ENCODE measurements around the gene ADAM20. TPM values are rescaled to one million over a fixed set of nuclear protein-coding genes. Genes with fewer than 3 reads are reported as not detected.

The ADAM20 gene
- total and polyA plus RNA-seq, 4 donors = 0.01 to 2.6 (median 0.17) TPM

- no peak for TF ChIP-seq TAF1 (conservative IDR thresholded peaks at IDR 0.05)
- no peak for TF ChIP-seq SP1 (IDR thresholded peaks at IDR 0.05)
- TF ChIP-seq RAD21 (IDR thresholded peaks at IDR 0.05) = no peak
- TF ChIP-seq ZBTB33 (IDR thresholded peaks at IDR 0.05) = no peak
- TF ChIP-seq REST (IDR thresholded peaks at IDR 0.05) = no peak
- no peak for TF ChIP-seq CTCF (IDR thresholded peaks at IDR 0.05; ENCODE audit: low read depth, low read length, missing input control)
- TF ChIP-seq HNF4G (IDR thresholded peaks at IDR 0.05) = no peak
- Histone ChIP-seq H3K4me1 (ENCODE audit: control insufficient read depth in 4 of 4, insufficient read depth in 4 of 4, low read length in 3 of 4) (no peaks in the 10 kb centered on the region), H3K36me3 (ENCODE audit: control insufficient read depth in 4 of 4, insufficient read depth in 3 of 4, low read depth in 1 of 4, low read length in 3 of 4) (peaks cover 0 to 6% (median 0%) of the 10 kb centered on the region in 4 donors), H3K27ac (ENCODE audit: low read depth in 1 of 2, low read length in 2 of 2) (no peak overlapping the region), H3K9ac (ENCODE audit: low read depth in 1 of 2, low read length in 2 of 2) (no peak overlapping the region), H3K27me3 (ENCODE audit: control insufficient read depth in 4 of 4, insufficient read depth in 4 of 4, low read length in 3 of 4) (no peaks in the 10 kb centered on the region), H3K9me3 (ENCODE audit: control insufficient read depth in 4 of 4, low read length in 3 of 4) (no peaks in the 10 kb centered on the region), H3K4me3 (ENCODE audit: low read depth in 1 of 3, low read length in 3 of 3) (no peak overlapping the region)
- whole genome bisulfite sequencing = 76% methylated on average over 5 of the region's 5 CpGs
- DNase-seq (ENCODE audit: low spot score) = no peak
Measured at GRCh38 chr14:70538087-70538486, 3.3 kb upstream of the ADAM20 start.

GRCh38 chr14:70536830-70537229, 2.0 kb upstream of the ADAM20 start:
- WGBS = 96% methylated on average over 1 of the region's 1 CpG
- Histone ChIP-seq H3K9ac (ENCODE audit: low read depth in 1 of 2, low read length in 2 of 2) (no peak overlapping the region), H3K27ac (ENCODE audit: low read depth in 1 of 2, low read length in 2 of 2) (no peak overlapping the region), H3K9me3 (ENCODE audit: control insufficient read depth in 4 of 4, low read length in 3 of 4) (peaks cover 0 to 2% (median 0%) of the 10 kb centered on the region in 4 donors), H3K36me3 (ENCODE audit: control insufficient read depth in 4 of 4, insufficient read depth in 3 of 4, low read depth in 1 of 4, low read length in 3 of 4) (peaks cover 0 to 6% (median 0%) of the 10 kb centered on the region in 4 donors), H3K27me3 (ENCODE audit: control insufficient read depth in 4 of 4, insufficient read depth in 4 of 4, low read length in 3 of 4) (no peaks in the 10 kb centered on the region), H3K4me1 (ENCODE audit: control insufficient read depth in 4 of 4, insufficient read depth in 4 of 4, low read length in 3 of 4) (no peaks in the 10 kb centered on the region), H3K4me3 (ENCODE audit: low read depth in 1 of 3, low read length in 3 of 3) (no peak overlapping the region)
- no peak for TF ChIP-seq TAF1 (conservative IDR thresholded peaks at IDR 0.05)
- no peak for DNase-seq (ENCODE audit: low spot score)

- Histone ChIP-seq H3K27me3 (ENCODE audit: control insufficient read depth in 4 of 4, insufficient read depth in 4 of 4, low read length in 3 of 4) (no peaks in the 10 kb centered on the region), H3K4me3 (ENCODE audit: low read depth in 1 of 3, low read length in 3 of 3) (no peak overlapping the region), H3K9ac (ENCODE audit: low read depth in 1 of 2, low read length in 2 of 2) (no peak overlapping the region), H3K9me3 (ENCODE audit: control insufficient read depth in 4 of 4, low read length in 3 of 4) (peaks cover 0 to 2% (median 0%) of the 10 kb centered on the region in 4 donors), H3K27ac (ENCODE audit: low read depth in 1 of 2, low read length in 2 of 2) (no peak overlapping the region), H3K36me3 (ENCODE audit: control insufficient read depth in 4 of 4, insufficient read depth in 3 of 4, low read depth in 1 of 4, low read length in 3 of 4) (no peaks in the 10 kb centered on the region), H3K4me1 (ENCODE audit: control insufficient read depth in 4 of 4, insufficient read depth in 4 of 4, low read length in 3 of 4) (no peaks in the 10 kb centered on the region)
- DNase-seq (ENCODE audit: low spot score) = no peak
- WGBS = 97% methylated on average over 2 of the region's 2 CpGs
- TF ChIP-seq GABPA (IDR thresholded peaks at IDR 0.05 in 1 of 2, conservative IDR thresholded peaks at IDR 0.05 in 1 of 2) (no peak), HNF4G (IDR thresholded peaks at IDR 0.05) (no peak), ZBTB33 (IDR thresholded peaks at IDR 0.05) (no peak), REST (IDR thresholded peaks at IDR 0.05) (no peak), MAX (IDR thresholded peaks at IDR 0.05) (no peak), YY1 (IDR thresholded peaks at IDR 0.05) (no peak), RXRA (IDR thresholded peaks at IDR 0.05) (no peak), HNF4A (conservative IDR thresholded peaks at IDR 0.05) (no peak)
Measured at GRCh38 chr14:70530417-70530816, 4.4 kb downstream of the ADAM20 start.
